Right lobe of liver (tissue), 4 donors: ENCODE measurements around the gene PSD4.

Experiments used
- POLR2A ChIP-seq: fragments of 450-650 bp; IDR thresholded peaks from one replicate; pipeline ENCODE4 v1.6.1; 2017; ENCODE audit warnings: antibody characterized with exemption, mild to moderate bottlenecking
- TF ChIP-seq, protein P1 (sequence below), 4 donors: fragments of 200-600 bp in 3 of 4; fragments of 450-650 bp in 1 of 4; IDR thresholded peaks; one replicate each; pipeline versions ENCODE4 v1.5.1 to v1.8.0; 2016 to 2022; ENCODE audit warnings: antibody characterized with exemption in 4 of 4, mild to moderate bottlenecking in 2 of 4
- donor health status: DM: no; HTN: no; CAD: no.
- donor health status: DM: no; HTN: no; CAD: no.
- donor health status: DM: no; HTN: yes; CAD: no.

DNA sequence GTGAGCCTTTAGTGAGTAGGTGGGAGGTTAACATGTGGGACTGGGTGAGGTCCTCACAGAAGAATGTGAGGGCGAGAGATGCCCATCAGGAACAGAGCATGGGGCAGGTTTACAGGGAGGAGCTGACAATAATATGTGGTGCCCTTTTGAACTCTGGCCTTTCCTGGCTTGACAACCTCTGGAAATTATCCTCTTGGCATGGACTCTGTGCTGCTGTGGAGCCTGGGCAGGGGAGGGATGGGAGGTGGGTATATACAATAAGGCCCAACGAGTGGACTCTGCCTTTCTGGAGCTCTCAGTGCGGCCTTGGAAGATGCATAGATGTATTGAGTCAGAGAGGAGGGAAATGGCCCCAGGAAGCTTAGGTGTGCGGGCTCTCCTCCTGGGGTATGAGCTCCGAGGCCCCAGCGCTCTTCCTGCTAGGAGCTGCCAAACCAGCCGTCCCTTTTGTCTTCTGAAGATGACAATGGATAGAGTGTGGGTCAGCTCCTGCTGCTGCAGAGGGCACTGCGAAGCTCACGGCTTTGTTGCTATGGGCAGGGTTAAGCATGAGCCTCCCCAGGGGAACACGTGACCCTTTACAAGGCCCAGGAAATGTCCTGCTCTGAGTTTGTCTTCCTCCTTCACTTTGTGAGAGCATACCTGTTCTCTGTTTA lies 8.7 kb upstream of the PSD4 start:
- TF ChIP-seq, protein P1, sequence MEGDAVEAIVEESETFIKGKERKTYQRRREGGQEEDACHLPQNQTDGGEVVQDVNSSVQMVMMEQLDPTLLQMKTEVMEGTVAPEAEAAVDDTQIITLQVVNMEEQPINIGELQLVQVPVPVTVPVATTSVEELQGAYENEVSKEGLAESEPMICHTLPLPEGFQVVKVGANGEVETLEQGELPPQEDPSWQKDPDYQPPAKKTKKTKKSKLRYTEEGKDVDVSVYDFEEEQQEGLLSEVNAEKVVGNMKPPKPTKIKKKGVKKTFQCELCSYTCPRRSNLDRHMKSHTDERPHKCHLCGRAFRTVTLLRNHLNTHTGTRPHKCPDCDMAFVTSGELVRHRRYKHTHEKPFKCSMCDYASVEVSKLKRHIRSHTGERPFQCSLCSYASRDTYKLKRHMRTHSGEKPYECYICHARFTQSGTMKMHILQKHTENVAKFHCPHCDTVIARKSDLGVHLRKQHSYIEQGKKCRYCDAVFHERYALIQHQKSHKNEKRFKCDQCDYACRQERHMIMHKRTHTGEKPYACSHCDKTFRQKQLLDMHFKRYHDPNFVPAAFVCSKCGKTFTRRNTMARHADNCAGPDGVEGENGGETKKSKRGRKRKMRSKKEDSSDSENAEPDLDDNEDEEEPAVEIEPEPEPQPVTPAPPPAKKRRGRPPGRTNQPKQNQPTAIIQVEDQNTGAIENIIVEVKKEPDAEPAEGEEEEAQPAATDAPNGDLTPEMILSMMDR (IDR thresholded peaks at IDR 0.05): no peak
- TF ChIP-seq POLR2A: no peak
